ENCODE data around the gene SRXN1. TPM values are rescaled to one million over a fixed set of nuclear protein-coding genes. Genes with fewer than 3 reads are reported as not detected.

The SRXN1 gene
- total and polyA plus RNA-seq, 9 of the 15 experiments (the other 6 are each of a cell fraction or from before 2014, with no cell fraction given), result 6.8 to 36.4 (median 21.6) TPM

GRCh38 chr20:675453-676314 lies 22.7 kb upstream of the SRXN1 start, which contains the start of gene SCRT2 (continued):
- TF ChIP-seq SMC3 (conservative IDR thresholded peaks at IDR 0.05; ENCODE audit: insufficient read depth, low read depth, low read length) (no peak), EHMT2 (IDR thresholded peaks at IDR 0.05) (peak; percentile 64; the same call in 1 of the 2 replicates), C11orf30 (IDR thresholded peaks at IDR 0.05; ENCODE audit: low read depth) (no peak), TBL1XR1 (IDR thresholded peaks at IDR 0.05; ENCODE audit: low read length in 2 of 2) (no peak), TCFL5 (CRISPR knock-in tag; conservative IDR thresholded peaks at IDR 0.05) (no peak), TRIM24 (IDR thresholded peaks at IDR 0.05) (no peak), LARP7 (IDR thresholded peaks at IDR 0.05) (no peak), TGIF2 (CRISPR knock-in tag; IDR thresholded peaks at IDR 0.05) (0 out of 2 replicates have a peak, but pooled peaks have one; percentile 70), NUFIP1 (IDR thresholded peaks at IDR 0.05; ENCODE audit: partially characterized antibody) (no peak), OTX1 (CRISPR knock-in tag; IDR thresholded peaks at IDR 0.05) (no peak), HDAC8 (tag; IDR thresholded peaks at IDR 0.05) (no peak), MXD1 (CRISPR knock-in tag; IDR thresholded peaks at IDR 0.05; ENCODE audit: borderline replicate concordance, poor library complexity, severe bottlenecking) (no peak), KDM1A (IDR thresholded peaks at IDR 0.05) (no peak), FOXM1 (IDR thresholded peaks at IDR 0.05; ENCODE audit: low read depth) (no peak), FOXM1 (CRISPR knock-in tag; IDR thresholded peaks at IDR 0.05; ENCODE audit: low read depth) (no peak), RCOR1 (IDR thresholded peaks at IDR 0.05; ENCODE audit: borderline replicate concordance in 1 of 2, low read depth in 2 of 2, low read length in 2 of 2) (peak in 1 of 2 experiments; percentile 64; a peak in 1 of 4 replicates), RB1 (IDR thresholded peaks at IDR 0.05; ENCODE audit: low read depth) (peak; percentile 100), HDAC2 (IDR thresholded peaks at IDR 0.05) (no peak), PHF8 (IDR thresholded peaks at IDR 0.05; ENCODE audit: borderline replicate concordance, low read length) (peak; percentile 8; the same call in 1 of the 2 replicates), PHB2 (IDR thresholded peaks at IDR 0.05; ENCODE audit: low read depth) (no peak), ASH1L (IDR thresholded peaks at IDR 0.05; ENCODE audit: borderline replicate concordance, low read depth, partially characterized antibody) (no peak), NR4A1 (CRISPR knock-in tag; IDR thresholded peaks at IDR 0.05) (no peak), NR4A1 (tag; IDR thresholded peaks at IDR 0.05) (no peak), ATF7 (IDR thresholded peaks at IDR 0.05) (no peak), SIN3A (IDR thresholded peaks at IDR 0.05; ENCODE audit: borderline replicate concordance in 2 of 2, control insufficient read depth in 1 of 2, low read depth in 2 of 2, low read length in 2 of 2) (peak; percentile 76 to 92; a peak in 1 of 4 replicates), ZNF347 (CRISPR knock-in tag; IDR thresholded peaks at IDR 0.05; ENCODE audit: low read depth) (no peak), NR3C1 (CRISPR knock-in tag; IDR thresholded peaks at IDR 0.05) (peak; percentile 77; the same call in 1 of the 2 replicates)

All from K562 (cell line).